OCI-LY3 (cell line): ENCODE data around the gene GPR18.

Experiments
- EZH2phosphoT487 ChIP-seq: fragments of 200-600 bp; shearing (Covaris generic); IDR thresholded peaks from 2 replicates; pipeline ENCODE4 v1.6.1; 2018; ENCODE audit warnings: antibody characterized with exemption, mixed run types, low read depth
- TF ChIP-seq, protein P1 (sequence below): fragments of 200-600, 300-600 bp; sonication (generic); IDR thresholded peaks from 2 replicates; pipeline ENCODE4 v1.5.1; 2014; ENCODE audit warnings: antibody characterized with exemption, low read length, low read depth

DNA sequence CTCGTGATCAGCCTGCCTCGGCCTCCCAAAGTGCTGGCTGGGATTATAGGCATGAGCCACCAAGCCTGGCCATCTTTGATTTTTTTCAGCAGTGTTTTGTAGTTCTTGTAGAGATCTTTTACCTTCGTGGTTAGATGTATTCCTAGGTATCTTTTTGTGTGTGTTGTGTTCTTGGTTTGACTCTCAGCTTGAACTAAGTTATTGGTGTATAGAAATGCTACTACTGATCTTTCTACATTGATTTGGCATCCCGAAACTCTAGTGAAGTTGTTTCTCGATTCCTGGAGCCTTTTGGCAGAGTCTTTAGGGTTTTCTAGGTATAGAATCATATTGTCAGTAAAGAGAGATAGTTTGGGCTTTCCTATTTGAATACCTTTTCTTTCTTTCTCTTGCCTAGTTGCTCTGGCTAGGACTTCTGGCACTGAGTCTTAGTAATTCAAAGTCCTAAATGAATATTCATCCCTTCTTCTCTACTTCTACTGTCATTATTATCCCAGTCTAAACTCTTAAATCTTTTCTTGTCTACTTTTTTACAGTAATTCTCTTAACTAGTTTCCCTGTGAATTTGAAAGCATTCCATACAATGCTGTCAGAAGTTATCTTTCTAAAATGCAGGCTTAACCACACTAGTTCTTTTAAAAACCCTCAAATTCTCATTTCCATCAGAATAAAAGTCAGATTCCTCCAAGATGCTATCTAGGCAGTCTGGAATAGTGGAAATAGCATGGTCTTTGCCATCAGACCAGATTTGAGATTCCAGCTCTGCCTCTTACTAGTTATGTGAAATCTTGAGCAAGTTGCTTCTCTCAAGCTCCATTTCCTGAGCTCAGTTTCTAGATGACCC, 7.0 kb downstream of the GPR18 start:
- TF ChIP-seq, protein P1, sequence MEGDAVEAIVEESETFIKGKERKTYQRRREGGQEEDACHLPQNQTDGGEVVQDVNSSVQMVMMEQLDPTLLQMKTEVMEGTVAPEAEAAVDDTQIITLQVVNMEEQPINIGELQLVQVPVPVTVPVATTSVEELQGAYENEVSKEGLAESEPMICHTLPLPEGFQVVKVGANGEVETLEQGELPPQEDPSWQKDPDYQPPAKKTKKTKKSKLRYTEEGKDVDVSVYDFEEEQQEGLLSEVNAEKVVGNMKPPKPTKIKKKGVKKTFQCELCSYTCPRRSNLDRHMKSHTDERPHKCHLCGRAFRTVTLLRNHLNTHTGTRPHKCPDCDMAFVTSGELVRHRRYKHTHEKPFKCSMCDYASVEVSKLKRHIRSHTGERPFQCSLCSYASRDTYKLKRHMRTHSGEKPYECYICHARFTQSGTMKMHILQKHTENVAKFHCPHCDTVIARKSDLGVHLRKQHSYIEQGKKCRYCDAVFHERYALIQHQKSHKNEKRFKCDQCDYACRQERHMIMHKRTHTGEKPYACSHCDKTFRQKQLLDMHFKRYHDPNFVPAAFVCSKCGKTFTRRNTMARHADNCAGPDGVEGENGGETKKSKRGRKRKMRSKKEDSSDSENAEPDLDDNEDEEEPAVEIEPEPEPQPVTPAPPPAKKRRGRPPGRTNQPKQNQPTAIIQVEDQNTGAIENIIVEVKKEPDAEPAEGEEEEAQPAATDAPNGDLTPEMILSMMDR: no peak
- no peak for TF ChIP-seq EZH2phosphoT487
